Measurements from ENCODE around the gene YBX2.

YBX2 gene

GRCh38 chr17:7294614-7295153 lies at the start of gene YBX2:
TSS of gene YBX2 (minus strand) at chr17:7294639. CDS start at chr17:7294500, 139 bp downstream.
- no peak for TF ChIP-seq CREB5 (CRISPR knock-in tag; IDR thresholded peaks at IDR 0.05; ENCODE audit: low read depth)
- TF ChIP-seq TCF4 (CRISPR knock-in tag; IDR thresholded peaks at IDR 0.05; ENCODE audit: borderline replicate concordance), result no peak
- TF ChIP-seq CSDC2 (CRISPR knock-in tag; IDR thresholded peaks at IDR 0.05), result no peak
- no peak for TF ChIP-seq ZNF565 (CRISPR knock-in tag; conservative IDR thresholded peaks at IDR 0.05; ENCODE audit: low read depth)
- no peak for TF ChIP-seq GLIS3 (CRISPR knock-in tag; IDR thresholded peaks at IDR 0.05)
- no peak for TF ChIP-seq ESRRG (CRISPR knock-in tag; IDR thresholded peaks at IDR 0.05)
- no peak for TF ChIP-seq ZNF70 (CRISPR knock-in tag; IDR thresholded peaks at IDR 0.05)
- TF ChIP-seq ZFP30 (CRISPR knock-in tag; IDR thresholded peaks at IDR 0.05), result no peak
- no peak for TF ChIP-seq ZNF8 (CRISPR knock-in tag; IDR thresholded peaks at IDR 0.05)
- TF ChIP-seq POU6F1 (CRISPR knock-in tag; IDR thresholded peaks at IDR 0.05; ENCODE audit: borderline replicate concordance, low read depth), result no peak
- no peak for TF ChIP-seq PATZ1 (CRISPR knock-in tag; IDR thresholded peaks at IDR 0.05; ENCODE audit: borderline replicate concordance)
- TF ChIP-seq TSHZ2 (CRISPR knock-in tag; IDR thresholded peaks at IDR 0.05), result no peak
- TF ChIP-seq OSR1 (CRISPR knock-in tag; IDR thresholded peaks at IDR 0.05), result no peak
- no peak for TF ChIP-seq ARNTL (CRISPR knock-in tag; IDR thresholded peaks at IDR 0.05; ENCODE audit: borderline replicate concordance, low read depth)
- no peak for TF ChIP-seq RARB (CRISPR knock-in tag; IDR thresholded peaks at IDR 0.05)
- TF ChIP-seq TOX (CRISPR knock-in tag; IDR thresholded peaks at IDR 0.05; ENCODE audit: borderline replicate concordance), result no peak
- ATAC-seq, result peak; percentile 58

DNA sequence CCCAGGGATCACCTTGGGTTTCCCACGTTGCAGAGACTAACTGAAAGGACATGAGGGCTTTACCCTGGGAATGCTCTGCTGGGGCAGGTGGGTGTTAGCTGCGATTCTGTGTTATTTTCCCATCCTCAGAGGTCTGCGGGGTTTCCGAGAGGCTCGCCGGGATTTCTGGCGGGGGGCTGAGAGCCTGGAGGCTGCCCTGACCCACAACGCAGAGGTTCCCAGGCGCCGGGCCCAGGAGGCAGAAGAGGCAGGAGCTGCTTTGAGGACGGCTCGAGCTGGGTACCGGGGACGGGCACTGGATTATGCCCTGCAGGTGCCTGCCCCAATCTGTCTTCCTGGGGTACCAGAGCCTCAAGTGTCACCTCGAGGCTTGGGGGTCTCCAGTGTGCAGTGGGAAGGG lies 48.8 kb upstream of the YBX2 start:
- ATAC-seq, result no peak
- TF ChIP-seq BACH2 (CRISPR knock-in tag; IDR thresholded peaks at IDR 0.05; ENCODE audit: borderline replicate concordance) (no peak), ISL1 (CRISPR knock-in tag; IDR thresholded peaks at IDR 0.05) (no peak), ZNF565 (CRISPR knock-in tag; conservative IDR thresholded peaks at IDR 0.05; ENCODE audit: low read depth) (no peak), ARNTL (CRISPR knock-in tag; IDR thresholded peaks at IDR 0.05; ENCODE audit: borderline replicate concordance, low read depth) (no peak)

- TF ChIP-seq TCF4 (CRISPR knock-in tag; IDR thresholded peaks at IDR 0.05; ENCODE audit: borderline replicate concordance) (no peak), ZNF70 (CRISPR knock-in tag; IDR thresholded peaks at IDR 0.05) (no peak), POU6F1 (CRISPR knock-in tag; IDR thresholded peaks at IDR 0.05; ENCODE audit: borderline replicate concordance, low read depth) (no peak), ARNTL (CRISPR knock-in tag; IDR thresholded peaks at IDR 0.05; ENCODE audit: borderline replicate concordance, low read depth) (no peak), ISL1 (CRISPR knock-in tag; IDR thresholded peaks at IDR 0.05) (no peak), BACH2 (CRISPR knock-in tag; IDR thresholded peaks at IDR 0.05; ENCODE audit: borderline replicate concordance) (no peak)
- ATAC-seq, result no peak
Measured at GRCh38 chr17:7341842-7342241, 47.4 kb upstream of the YBX2 start.

DNA sequence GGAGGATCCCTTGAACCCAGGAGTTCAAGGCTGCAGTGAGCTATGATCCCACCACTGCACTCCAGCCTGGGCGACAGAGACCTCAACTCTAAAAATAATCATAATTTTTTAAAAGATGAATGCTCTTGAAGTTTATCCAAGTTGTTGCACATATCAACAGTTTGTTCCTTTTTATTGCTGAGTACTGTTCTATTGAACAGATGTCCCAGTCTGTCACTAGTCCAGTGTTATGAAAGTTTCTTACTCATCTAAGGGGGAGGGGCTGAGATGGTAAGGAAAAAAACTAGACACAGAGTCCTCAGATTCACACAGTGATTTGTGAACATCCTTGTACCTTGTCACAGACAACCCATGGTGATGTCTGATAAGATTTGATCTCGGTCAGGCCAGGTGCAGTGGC lies 45.7 kb upstream of the YBX2 start:
- no peak for ATAC-seq
- TF ChIP-seq PATZ1 (CRISPR knock-in tag; IDR thresholded peaks at IDR 0.05; ENCODE audit: borderline replicate concordance) (no peak), ZNF8 (CRISPR knock-in tag; IDR thresholded peaks at IDR 0.05) (no peak), TSHZ2 (CRISPR knock-in tag; IDR thresholded peaks at IDR 0.05) (no peak), BACH2 (CRISPR knock-in tag; IDR thresholded peaks at IDR 0.05; ENCODE audit: borderline replicate concordance) (no peak), ZFP3 (CRISPR knock-in tag; IDR thresholded peaks at IDR 0.05) (no peak), PPARA (CRISPR knock-in tag; IDR thresholded peaks at IDR 0.05; ENCODE audit: borderline replicate concordance) (no peak)

Data from SK-N-SH treated with all-trans-retinoic acid at 6 μM for 48 hours (cell line).